Neural progenitor cell (in vitro differentiated cells): Measurements from ENCODE around the gene LGR5.

ENCODE experiments used
- EZH2 ChIP-seq: fragments of 200-600 bp; sonication (generic); IDR thresholded peaks from 2 replicates; pipeline ENCODE4 v1.6.1; 2017; ENCODE audit warnings: antibody characterized with exemption, mild to moderate bottlenecking, moderate library complexity
- TF ChIP-seq, protein P1 (sequence below): fragments of 200-600 bp; sonication (generic); IDR thresholded peaks from 2 replicates; pipeline ENCODE4 v1.5.1; 2017; ENCODE audit warnings: antibody characterized with exemption, mild to moderate bottlenecking

DNA sequence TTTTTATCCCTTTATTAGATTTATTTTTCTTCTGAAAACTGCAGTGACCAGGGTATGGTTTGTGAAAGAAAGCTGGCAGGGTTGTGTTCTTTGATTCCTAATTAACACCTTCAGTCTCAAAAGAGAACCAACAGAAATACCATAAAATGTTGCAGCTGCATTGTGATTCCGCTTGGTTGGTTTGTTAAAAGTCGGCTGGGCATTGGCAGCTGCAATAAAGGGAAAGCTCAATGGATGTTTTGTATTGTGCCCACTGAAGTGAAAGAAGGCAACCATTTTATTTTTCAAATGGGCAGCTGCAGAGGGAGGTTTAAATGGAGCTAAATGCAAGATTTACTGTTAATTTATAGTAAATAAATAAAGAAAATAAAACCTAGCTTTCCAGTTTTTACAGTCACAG, 16.7 kb downstream of the LGR5 start:
- TF ChIP-seq, protein P1, sequence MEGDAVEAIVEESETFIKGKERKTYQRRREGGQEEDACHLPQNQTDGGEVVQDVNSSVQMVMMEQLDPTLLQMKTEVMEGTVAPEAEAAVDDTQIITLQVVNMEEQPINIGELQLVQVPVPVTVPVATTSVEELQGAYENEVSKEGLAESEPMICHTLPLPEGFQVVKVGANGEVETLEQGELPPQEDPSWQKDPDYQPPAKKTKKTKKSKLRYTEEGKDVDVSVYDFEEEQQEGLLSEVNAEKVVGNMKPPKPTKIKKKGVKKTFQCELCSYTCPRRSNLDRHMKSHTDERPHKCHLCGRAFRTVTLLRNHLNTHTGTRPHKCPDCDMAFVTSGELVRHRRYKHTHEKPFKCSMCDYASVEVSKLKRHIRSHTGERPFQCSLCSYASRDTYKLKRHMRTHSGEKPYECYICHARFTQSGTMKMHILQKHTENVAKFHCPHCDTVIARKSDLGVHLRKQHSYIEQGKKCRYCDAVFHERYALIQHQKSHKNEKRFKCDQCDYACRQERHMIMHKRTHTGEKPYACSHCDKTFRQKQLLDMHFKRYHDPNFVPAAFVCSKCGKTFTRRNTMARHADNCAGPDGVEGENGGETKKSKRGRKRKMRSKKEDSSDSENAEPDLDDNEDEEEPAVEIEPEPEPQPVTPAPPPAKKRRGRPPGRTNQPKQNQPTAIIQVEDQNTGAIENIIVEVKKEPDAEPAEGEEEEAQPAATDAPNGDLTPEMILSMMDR: no peak
- no peak for TF ChIP-seq EZH2
